BLaER1 treated with 17β-estradiol and CSF1 and Interleukin-3, amounts not matched to agents 10 nM and 100 nM (cell line): ENCODE measurements around the gene GRM5.

Experiments
- H3K27ac ChIP-seq, 11 experiments: shearing (Covaris generic); formaldehyde crosslinking; 2 replicates each; pipeline ENCODE4 v1.8.1; 2022
- H3K27me3 ChIP-seq, 11 experiments: shearing (Covaris generic); formaldehyde crosslinking; 2 replicates each; pipeline ENCODE4 v1.8.1; 2022
- H3K36me3 ChIP-seq, 11 experiments: shearing (Covaris generic); formaldehyde crosslinking; 2 replicates each; pipeline ENCODE4 v1.8.1; 2022
- H3K4me1 ChIP-seq, 10 experiments: shearing (Covaris generic); formaldehyde crosslinking; 2 replicates each; pipeline ENCODE4 v1.8.1; 2022
- H3K4me2 ChIP-seq, 11 experiments: shearing (Covaris generic); formaldehyde crosslinking; 2 replicates each; pipeline ENCODE4 v1.8.1; 2022
- H3K4me3 ChIP-seq, 10 experiments: shearing (Covaris generic); formaldehyde crosslinking; 2 replicates each; pipeline ENCODE4 v1.8.1; 2022
- H3K9ac ChIP-seq, 11 experiments: shearing (Covaris generic); formaldehyde crosslinking; 2 replicates each; pipeline ENCODE4 v1.8.1; 2022
- H3K9me3 ChIP-seq, 11 experiments: shearing (Covaris generic); formaldehyde crosslinking; replicated peaks in 1 of 11; 2 replicates each; pipeline ENCODE4 v1.8.1; 2022
- H4K20me1 ChIP-seq, 11 experiments: shearing (Covaris generic); formaldehyde crosslinking; 2 replicates each; pipeline ENCODE4 v1.8.1; 2022
- Cebpa-rat ChIP-seq, 11 experiments: shearing (Covaris generic); IDR thresholded peaks; 2 replicates each; pipeline ENCODE4 v1.8.1; 2022

GRM5 gene

DNA sequence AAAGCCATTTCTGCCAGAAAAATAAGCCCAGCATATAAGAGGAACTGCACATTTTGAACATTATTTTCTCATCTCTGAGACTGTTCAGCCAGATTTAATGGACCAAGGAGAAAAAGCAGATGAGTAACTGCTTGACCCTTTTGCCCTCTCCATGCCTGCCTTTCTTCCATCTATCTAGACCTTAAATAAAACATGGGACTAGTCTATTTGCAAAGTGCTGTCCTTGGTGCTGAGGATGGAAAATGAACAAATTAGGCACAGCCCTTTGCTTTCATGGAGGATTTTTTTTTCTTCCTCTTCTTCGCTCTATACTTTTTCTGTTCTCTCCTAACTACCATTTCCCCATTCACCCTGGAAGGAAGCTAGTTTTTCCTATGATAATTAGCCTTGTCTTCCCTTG is 361.3 kb downstream of the GRM5 start:
- H3K27ac ChIP-seq = no peak overlapping the region
- H4K20me1 ChIP-seq = no peaks in the 10 kb centered on the region
- no peak overlapping the region for H3K4me2 ChIP-seq
- peaks cover 0 to 1% (median 0%) of the 10 kb centered on the region in 10 experiments; a peak in 1 of 20 replicates for H3K4me1 ChIP-seq
- H3K9me3 ChIP-seq = no peaks in the 10 kb centered on the region
- no peak overlapping the region for H3K9ac ChIP-seq
- TF ChIP-seq Cebpa-rat (IDR thresholded peaks at IDR 0.05) = no peak
- no peaks in the 10 kb centered on the region for H3K36me3 ChIP-seq
- no peak overlapping the region for H3K4me3 ChIP-seq
- H3K27me3 ChIP-seq = no peaks in the 10 kb centered on the region

- Histone ChIP-seq H3K4me1 (no peaks in the 10 kb centered on the region), H3K27me3 (no peaks in the 10 kb centered on the region), H3K4me2 (no peak overlapping the region), H3K9me3 (no peaks in the 10 kb centered on the region), H3K27ac (no peak overlapping the region), H3K9ac (no peak overlapping the region), H3K36me3 (no peaks in the 10 kb centered on the region), H3K4me3 (no peak overlapping the region), H4K20me1 (no peaks in the 10 kb centered on the region)
- no peak for TF ChIP-seq Cebpa-rat (IDR thresholded peaks at IDR 0.05)
Measured at GRCh38 chr11:88701816-88702215, 364.0 kb downstream of the GRM5 start.

DNA sequence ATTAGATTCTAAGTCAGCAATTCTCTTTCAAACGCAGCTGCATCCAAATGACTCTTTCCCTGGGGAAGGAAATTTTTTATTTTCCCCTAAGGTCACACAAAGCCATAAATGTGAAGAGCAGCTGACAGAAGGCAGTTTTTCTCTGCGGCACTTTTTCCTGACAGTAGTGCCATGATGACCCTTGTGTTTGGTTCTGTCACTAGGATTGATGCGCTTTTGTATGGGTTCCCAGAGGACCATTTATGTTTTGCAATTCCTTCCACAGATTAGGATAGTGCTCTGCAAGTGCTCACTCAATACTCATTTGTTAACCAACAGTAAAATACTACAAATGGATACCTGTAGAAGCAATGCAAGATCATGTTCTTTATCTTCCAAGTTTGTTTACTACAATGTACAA is 368.6 kb downstream of the GRM5 start:
- Histone ChIP-seq H3K27ac (no peak overlapping the region), H3K27me3 (no peaks in the 10 kb centered on the region), H3K36me3 (no peaks in the 10 kb centered on the region), H3K4me1 (no peaks in the 10 kb centered on the region), H3K4me2 (no peak overlapping the region), H3K9me3 (no peaks in the 10 kb centered on the region), H3K4me3 (no peak overlapping the region), H4K20me1 (no peaks in the 10 kb centered on the region), H3K9ac (no peak overlapping the region)
- TF ChIP-seq Cebpa-rat (IDR thresholded peaks at IDR 0.05) = no peak

DNA sequence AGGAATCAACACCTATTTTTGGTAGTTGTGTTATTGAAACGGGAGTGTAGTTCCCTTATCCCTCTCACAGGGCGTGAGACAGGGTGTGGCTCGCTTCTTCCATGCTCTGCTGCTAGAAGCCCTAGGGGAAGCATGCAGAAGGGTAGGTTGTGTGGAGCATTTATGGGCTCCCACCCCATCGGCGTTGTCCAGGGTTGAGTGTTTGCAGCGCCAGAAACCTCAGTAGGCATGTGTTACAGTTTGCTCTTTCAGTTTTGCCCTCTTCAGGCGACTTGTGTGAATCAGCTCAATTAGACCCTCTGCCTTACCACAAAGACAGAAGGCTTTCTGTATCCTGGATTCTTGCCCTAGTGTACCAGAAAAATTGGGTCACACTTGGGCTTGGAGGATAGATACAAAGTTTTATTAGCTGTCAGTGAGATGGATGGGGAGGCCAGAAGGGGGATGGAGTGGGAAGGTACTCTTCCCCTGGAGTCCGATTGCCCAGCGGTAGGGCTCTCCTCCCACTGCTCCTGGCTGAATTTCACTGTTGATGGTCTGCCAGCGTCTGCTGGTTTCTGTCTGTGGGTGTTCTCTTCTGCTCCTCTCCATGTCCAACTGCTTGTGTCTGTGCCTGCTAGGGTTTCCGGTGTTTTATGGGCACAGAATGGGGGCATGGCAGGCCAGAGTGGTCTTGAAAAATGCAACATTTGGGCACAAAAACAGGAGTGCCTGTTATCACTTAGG is 369.9 kb downstream of the GRM5 start:
- H3K9me3 ChIP-seq = no peaks in the 10 kb centered on the region
- no peaks in the 10 kb centered on the region for H3K4me1 ChIP-seq
- H3K27me3 ChIP-seq = no peaks in the 10 kb centered on the region
- no peak for TF ChIP-seq Cebpa-rat (IDR thresholded peaks at IDR 0.05)
- no peaks in the 10 kb centered on the region for H4K20me1 ChIP-seq
- H3K36me3 ChIP-seq = no peaks in the 10 kb centered on the region
- H3K27ac ChIP-seq = no peak overlapping the region
- no peak overlapping the region for H3K4me2 ChIP-seq
- H3K4me3 ChIP-seq = no peak overlapping the region
- H3K9ac ChIP-seq = no peak overlapping the region

DNA sequence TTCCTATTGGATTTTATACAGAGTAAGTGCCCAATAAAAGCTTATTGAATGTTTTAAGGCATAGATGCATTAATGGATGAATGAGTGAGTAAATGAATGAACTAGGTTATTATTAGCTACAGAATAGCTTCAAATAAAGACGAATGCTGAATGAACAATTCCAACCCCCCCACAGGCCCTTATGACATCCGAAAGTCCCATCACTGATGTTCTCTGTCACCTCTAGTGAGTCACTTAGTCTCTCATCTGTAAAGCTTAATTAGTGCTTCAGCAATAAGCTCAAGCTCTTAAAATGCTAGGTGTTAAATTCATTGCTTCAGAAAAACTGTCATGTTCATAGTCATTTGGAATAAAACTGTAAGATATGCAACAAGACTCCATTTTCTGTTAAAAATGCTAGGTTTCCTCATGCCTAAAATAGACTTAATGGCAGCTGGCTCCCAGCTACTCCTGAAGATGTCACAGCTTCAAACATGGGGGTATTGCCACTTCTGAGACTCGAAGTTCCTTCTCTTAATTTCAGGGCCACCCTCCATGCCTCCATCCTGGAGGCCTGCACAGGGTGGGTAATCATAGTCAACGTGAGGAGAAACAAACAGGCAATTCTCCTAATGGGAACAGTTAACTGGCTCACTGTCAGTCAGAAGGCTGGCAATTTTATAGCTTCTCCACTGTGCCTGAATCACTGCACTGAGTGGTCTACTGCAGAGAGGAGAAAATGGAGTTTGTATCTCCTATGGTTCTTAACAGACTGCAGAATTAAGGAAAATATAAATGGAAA is 373.3 kb downstream of the GRM5 start:
- Histone ChIP-seq H3K9ac (no peak overlapping the region), H3K4me3 (no peak overlapping the region), H3K36me3 (no peaks in the 10 kb centered on the region), H3K4me2 (no peak overlapping the region), H3K27ac (no peak overlapping the region), H4K20me1 (no peaks in the 10 kb centered on the region), H3K4me1 (no peaks in the 10 kb centered on the region), H3K27me3 (no peaks in the 10 kb centered on the region), H3K9me3 (no peaks in the 10 kb centered on the region)
- no peak for TF ChIP-seq Cebpa-rat (IDR thresholded peaks at IDR 0.05)

- no peaks in the 10 kb centered on the region for H3K36me3 ChIP-seq
Measured at GRCh38 chr11:88689548-88690240, 376.1 kb downstream of the GRM5 start.

GRCh38 chr11:88683024-88683423 is 382.8 kb downstream of the GRM5 start:
- Histone ChIP-seq H3K36me3 (no peaks in the 10 kb centered on the region), H3K9me3 (peaks cover 0 to 13% (median 0%) of the 10 kb centered on the region in 11 experiments; a peak in 3 of 22 replicates), H3K4me1 (peaks cover 0 to 7% (median 0%) of the 10 kb centered on the region in 10 experiments; a peak in 1 of 20 replicates), H4K20me1 (no peaks in the 10 kb centered on the region), H3K27me3 (no peaks in the 10 kb centered on the region), H3K4me3 (no peak overlapping the region), H3K9ac (no peak overlapping the region), H3K4me2 (no peak overlapping the region), H3K27ac (no peak overlapping the region)
- no peak for TF ChIP-seq Cebpa-rat (IDR thresholded peaks at IDR 0.05)

More at GRCh38 chr11:88689548-88690240, 376.1 kb downstream of the GRM5 start:
- Histone ChIP-seq H3K4me2 (no peak overlapping the region), H3K9me3 (peaks cover 0 to 8% (median 0%) of the 10 kb centered on the region in 11 experiments; a peak in 3 of 22 replicates), H3K27me3 (no peaks in the 10 kb centered on the region), H3K27ac (no peak overlapping the region), H4K20me1 (no peaks in the 10 kb centered on the region), H3K9ac (no peak overlapping the region), H3K4me3 (no peak overlapping the region), H3K4me1 (no peaks in the 10 kb centered on the region)
- TF ChIP-seq Cebpa-rat (IDR thresholded peaks at IDR 0.05) = no peak

GRCh38 chr11:88680806-88681205 is 385.0 kb downstream of the GRM5 start:
- no peak overlapping the region for H3K9ac ChIP-seq
- H3K27me3 ChIP-seq = no peaks in the 10 kb centered on the region
- H3K4me1 ChIP-seq = peaks cover 0 to 7% (median 0%) of the 10 kb centered on the region in 10 experiments; a peak in 1 of 20 replicates
- no peak overlapping the region for H3K4me3 ChIP-seq
- no peaks in the 10 kb centered on the region for H4K20me1 ChIP-seq
- no peak overlapping the region for H3K27ac ChIP-seq
- H3K9me3 ChIP-seq = peaks cover 0 to 7% (median 0%) of the 10 kb centered on the region in 11 experiments; a peak in 2 of 22 replicates
- no peak overlapping the region for H3K4me2 ChIP-seq
- no peaks in the 10 kb centered on the region for H3K36me3 ChIP-seq
- no peak for TF ChIP-seq Cebpa-rat (IDR thresholded peaks at IDR 0.05)

DNA sequence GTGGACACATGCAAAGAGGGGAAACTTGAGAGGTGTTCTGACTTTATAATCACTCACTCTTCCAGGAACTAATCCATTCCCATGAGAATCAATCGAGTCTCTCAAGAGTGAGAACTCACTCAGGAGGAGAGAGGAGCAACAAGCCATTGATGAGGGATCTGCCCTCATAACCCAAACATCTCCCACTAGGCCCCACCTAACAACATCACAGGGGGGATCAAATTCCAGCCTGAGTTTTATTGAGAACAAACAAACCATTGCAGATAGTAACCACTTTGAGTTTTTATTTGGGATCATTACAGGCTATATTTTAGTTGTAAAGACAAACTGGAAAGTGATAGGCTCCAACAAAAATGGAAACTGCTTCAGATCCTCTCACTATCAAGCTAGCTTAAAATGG is 399.4 kb downstream of the GRM5 start:
- Histone ChIP-seq H3K36me3 (no peaks in the 10 kb centered on the region), H3K9me3 (no peaks in the 10 kb centered on the region), H4K20me1 (no peaks in the 10 kb centered on the region), H3K9ac (no peak overlapping the region), H3K27ac (no peak overlapping the region), H3K27me3 (no peaks in the 10 kb centered on the region), H3K4me1 (peaks cover 0 to 6% (median 0%) of the 10 kb centered on the region in 10 experiments; a peak in 4 of 20 replicates), H3K4me2 (no peak overlapping the region), H3K4me3 (no peak overlapping the region)
- no peak for TF ChIP-seq Cebpa-rat (IDR thresholded peaks at IDR 0.05)
